Epidermal melanocyte (primary cell): ENCODE data around the gene TLK1.
A peak's percentile ranks its signal among the peaks of the same experiment; 100 is the strongest.
"Not testable (repeated sequence)": the region's sequence is repeated elsewhere in the genome, so short reads cannot be mapped to it uniquely, and the experiment has no call there.

Experiments used
- DNase-seq: peaks from one replicate; pipeline ENCODE4 v3.0.0; 2011; ENCODE audit warnings: low spot score; ENCODE audit not compliant: insufficient read length

The TLK1 gene

DNA sequence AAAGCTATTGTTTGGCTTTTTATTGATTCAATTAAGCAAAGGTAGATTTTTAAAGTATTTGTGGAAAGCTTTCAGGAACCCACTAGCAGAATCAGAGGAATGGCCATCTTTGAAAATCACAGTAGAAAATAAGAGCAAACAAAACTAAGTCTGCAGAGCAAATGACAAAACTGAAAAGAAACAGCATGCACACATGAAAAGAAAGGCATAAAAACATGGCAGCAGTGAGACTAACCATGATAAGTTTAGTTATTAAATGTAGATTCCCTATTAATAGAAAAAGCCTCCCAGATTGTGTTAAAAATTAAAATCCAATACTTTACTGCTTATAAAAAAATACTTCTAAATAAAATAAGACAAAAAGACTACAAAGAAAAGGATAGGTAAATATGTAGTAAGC, 9.1 kb upstream of the TLK1 start:
- no peak for DNase-seq

DNA sequence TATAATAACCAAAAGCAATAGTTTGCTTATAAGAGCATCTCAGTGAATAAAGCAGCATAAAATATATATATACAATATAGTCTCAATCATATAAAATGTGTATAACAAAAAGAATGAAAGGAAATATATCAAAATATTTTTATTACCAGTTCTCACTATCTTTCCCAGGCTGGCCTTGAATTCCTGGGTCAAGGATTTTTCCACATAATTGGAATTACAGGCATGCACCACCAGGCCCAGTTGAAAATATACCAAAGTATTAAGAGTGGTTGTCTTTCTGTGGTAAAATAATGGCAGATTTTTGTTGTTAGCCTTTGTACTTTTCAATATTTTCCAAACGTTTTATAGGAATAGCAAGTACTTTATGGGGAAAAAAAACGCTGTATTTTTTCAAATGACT, 8.6 kb upstream of the TLK1 start:
- DNase-seq, result no peak

DNA sequence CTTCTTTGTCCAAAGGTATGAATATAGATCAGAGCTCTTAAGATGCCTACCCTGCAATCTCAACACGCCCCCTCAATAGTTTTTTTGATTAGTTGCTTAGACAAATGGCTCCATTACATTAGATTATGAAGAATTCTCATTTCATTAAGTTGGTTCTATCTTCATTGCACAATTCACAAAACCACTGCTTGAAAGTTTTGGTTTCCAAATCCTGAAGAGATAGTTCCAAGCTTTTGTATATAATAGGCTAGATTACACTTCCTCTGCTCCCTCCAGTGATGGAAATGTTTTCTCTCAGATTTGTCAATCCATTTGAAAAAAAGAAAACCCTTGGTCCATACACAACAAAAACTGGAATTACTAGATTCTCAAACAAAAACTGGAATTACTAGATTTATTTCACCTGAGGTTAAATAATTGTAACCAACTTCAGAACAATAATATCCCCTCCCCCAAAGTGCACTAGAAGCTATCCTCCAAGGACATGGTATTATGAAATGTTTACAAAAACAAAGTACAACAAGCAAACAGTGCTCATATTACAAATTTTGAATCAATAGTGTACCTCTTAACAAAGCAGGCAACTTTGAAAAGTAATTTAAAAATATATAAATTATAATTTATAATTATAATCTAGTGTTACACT, 6.8 kb upstream of the TLK1 start:
- DNase-seq, result no peak

DNA sequence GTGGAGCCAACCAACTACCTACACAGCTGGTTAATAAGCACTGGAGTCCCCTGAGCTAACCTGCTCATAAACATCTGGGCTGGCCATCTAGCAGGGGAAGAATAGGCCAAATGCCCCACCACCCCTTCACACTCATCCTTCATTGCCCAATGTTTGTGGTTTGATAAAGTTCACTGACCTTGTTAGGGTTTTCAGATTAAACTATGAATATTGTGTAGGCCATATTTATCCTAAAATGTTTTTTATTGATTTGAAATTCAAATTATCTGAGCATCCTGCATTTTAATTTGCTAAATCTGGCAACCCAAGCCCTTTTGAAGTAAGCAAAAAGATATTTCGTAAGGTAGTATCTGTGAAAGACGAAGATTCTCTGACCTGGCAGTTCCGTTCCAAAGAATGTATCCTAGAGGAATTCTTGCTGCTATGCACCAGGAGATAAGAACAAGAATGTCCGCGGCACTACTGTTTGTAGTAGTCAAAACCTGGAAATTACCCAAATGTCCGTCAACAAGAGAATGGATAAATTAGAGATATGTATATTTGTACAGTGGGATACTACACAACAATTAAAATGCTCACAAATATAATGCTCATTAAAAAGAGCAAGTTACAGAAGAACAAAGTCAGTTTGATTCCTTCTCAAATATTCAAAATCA, 5.8 kb upstream of the TLK1 start:
- DNase-seq, result no peak

DNA sequence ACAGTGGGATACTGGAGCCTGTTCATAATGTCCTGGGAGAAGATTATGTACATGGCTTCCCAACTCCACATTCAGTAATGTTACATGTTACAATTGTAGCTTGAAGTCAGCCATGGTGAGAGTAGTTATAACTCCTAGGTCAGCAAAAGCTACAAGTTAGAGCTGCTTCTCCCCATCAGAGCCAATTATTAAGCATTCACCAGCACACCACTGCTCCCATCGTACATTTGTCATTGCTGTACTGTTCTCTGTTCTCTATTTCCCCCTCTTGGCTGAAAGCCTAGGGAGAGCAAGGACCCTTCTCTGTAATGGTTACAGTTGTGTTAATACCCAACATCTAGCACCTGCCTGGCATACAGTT, 5.3 kb upstream of the TLK1 start:
- DNase-seq, result no peak

DNA sequence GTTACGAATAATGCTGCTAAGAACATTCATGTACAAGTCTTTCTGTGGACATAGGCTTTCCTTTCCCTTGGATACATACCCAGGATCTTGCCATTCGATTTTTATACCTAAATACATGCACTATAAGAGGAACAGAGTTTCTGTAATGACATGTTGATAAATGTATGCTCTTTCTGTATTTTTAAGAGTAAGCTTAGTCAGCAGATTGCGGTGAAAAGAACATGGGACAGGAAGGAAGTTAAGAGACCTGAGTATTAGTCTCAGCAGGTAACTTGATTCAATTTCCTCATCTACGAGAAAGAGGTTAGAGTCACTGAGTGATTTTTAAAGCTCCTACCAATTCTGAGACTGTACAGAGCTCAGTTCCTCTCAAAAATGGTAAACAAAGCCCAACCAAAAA, 2.6 kb upstream of the TLK1 start:
- DNase-seq, result no peak

DNA sequence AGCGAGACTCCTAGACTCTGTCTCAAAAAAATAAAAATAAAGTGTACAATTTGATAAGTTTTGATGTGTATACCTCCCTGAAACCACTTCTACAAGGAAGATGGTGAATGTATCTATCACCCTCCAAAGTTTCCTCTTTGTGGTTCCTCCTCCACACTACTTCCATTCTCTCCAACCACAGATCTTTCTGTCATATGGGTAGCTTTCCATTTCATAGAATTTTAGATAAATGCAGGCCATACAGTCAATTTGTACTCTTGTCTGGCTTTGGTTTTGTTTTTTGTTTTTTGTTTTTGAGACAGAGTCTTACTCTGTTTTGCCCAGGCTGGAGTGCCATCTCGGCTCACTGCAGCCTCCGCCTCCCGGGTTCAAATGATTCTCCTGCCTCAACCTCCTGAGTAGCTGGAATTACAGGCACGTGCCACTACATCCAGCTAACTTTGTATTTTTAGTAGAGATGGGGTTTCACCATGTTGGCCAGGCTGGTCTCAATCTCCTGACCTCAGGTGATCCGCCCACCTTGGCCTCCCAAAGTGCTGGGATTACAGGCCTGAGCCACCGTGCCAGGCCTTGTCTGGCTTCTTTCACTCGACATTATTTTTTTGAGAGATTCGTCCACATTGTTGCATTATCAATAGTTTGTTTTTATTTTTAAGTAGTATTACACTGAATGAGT, 2.0 kb upstream of the TLK1 start:
- DNase-seq, result not testable (repeated sequence)

DNA sequence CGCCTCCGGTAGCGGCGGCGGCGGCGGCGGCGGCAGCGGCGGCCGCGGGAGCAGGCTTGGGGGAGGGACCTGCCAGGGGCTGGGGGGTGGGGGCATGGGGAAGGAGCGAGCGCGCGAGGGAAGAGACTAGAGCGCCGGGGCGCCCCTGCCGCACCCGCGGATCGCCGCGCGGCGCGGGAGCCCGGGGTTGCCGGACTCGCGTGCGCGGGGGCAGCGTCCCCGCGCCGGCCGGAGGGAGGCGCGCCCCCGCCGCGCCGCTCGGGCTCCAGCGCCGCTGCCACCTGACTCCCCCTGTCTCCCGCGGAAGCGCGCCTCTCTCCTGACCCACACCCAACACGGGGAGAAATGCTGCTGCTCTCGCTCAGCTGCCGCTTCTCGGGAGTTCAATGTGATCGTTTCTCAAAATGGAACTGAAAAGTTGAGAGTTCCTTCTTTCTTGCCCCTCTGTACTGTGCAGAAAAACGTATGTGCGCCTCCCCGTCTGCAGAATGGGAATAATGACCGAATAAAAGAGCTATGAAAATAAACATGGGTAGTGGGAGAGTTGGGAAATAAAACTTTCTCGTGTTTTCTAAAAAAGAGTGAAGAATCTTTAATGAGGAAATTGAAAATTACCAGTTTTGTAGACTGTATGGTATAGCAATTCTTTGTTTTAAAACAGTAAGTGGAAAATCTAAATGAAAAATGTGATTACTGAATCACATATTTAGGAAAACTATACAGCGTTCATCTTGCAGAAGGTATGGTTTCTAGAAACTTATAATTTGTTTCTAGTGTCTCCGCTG, 455 bp upstream of the TLK1 start:
- peak; percentile 70 for DNase-seq

DNA sequence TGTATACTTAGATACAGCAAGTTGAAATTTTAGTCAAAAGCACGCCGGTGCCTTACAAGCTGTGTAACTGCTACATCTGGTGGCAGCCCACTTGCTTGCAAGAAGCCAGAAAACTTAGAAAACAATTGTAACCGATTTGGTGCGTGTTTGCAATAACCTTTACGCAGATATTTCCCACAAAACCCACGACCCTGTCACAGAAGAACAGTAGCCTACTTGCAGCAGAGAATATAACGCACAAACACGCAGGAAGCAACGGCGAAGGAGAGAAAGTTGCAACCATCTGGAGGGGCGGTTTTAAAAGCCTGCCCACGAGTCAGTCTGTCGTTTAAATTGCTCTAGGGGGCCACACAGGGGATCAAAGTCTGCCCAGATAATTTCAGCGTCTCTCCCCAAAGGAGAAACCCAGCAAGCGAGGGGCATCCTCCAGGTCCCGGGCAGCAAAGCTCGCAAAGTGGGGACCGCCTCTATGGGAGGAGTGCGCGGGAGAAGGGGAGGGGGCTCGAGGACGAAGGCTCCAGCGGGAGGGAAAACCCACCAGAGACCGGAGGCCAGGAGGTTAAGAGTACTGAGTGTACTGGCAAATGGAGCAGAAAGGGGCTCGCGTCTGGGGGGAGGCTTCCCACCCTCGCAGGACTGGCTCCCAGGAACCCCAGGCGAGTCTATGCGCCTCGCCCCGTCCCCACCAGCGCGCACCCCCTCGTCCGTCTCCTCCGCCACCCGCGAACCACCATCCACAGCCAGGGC, 1.1 kb downstream of the TLK1 start:
- DNase-seq, result peak; percentile 24

DNA sequence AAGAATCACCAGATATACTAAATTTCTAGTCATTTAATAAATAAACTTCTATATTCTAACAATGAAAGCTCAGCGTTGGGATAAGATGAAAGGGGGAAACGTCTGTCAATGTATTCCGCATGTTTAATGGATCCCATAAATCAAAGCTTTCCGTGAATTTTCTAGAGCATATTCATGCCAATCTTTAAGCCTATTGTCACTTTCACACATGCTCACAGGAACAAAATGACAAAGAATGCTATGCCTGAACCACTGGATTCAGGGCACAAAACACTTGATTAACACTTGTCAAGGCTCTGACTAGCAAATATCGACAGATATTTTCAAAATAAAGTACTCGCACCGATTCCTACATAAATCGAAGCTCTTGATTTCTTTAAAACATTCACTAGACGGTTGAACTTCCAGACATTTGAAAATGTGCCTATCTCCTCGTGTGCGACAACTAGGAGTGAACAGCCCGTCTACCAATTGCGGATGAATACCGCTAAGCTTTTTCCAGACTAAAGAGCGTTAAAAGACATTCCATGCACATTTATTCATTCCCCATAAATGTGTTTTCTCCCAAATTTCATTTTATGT, 1.8 kb downstream of the TLK1 start:
- DNase-seq, result no peak

DNA sequence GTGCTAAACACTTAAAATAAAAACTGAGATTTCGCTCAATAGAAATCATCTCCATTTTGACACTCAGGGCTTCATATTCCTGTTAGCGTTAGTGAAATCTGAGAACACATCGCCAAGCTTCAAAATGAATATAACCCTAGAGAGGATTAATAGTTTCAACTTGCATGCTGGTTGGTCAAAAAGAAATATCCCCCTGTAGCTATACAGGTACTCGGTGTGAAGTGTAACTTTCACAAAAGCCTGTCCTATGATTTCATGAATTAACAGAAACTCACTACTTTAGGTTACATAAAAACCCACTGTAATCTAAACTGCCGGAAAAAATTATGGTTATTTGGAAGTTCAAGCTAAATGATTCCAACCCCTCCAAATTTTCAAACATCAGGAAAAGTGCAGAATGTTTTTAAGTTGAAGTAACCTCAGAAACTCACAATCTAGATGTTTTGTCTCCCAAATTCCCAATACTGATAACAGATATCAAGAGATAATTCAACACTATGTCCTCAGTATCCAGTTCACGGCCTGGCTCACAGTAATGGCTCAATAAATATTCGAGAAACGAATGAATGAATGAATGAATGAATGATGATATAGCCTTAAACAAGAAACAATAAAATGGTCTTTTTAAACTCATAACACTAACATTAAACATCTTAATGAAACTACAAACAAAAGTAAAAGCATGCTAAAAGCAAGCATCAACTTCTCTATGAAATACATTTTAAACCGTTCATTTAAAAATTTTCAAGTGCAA, 2.5 kb downstream of the TLK1 start:
- no peak for DNase-seq

DNA sequence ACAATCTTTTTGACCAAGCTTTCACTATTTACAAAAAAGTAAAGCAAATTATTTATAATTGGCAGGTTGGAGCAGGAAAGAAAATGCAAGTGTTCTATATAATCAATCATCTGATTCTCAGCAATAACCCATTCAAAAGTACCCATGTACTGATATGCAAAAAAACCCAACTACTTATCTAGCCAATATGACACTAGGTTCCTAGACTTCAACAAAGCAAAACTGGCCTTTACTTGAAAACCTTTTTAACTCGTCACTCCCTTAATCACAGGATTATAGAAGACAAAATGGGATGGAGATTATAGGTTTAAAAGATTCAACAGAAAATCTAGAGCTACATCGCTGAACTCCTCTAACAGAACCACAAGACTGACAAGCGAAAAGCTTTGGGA, 3.6 kb downstream of the TLK1 start:
- DNase-seq, result no peak

DNA sequence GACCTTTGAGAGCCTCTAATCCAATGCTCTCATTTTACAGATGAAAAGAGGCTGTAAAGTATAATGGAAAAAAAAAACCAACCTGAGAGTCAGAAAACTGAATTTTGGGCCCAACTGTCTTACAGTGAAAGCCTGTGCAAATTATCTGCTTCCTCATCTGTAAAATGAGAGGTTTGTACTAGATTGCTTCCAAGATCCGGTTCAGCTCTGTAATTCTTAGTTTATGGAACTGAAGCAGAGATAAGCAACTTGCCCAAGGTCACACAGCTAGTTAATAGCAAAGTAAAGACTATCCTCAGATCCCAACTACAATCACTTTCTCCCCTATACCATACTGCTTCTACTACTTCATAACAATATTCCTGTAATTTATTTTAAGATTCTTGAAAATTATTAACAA, 6.3 kb downstream of the TLK1 start:
- DNase-seq, result no peak

DNA sequence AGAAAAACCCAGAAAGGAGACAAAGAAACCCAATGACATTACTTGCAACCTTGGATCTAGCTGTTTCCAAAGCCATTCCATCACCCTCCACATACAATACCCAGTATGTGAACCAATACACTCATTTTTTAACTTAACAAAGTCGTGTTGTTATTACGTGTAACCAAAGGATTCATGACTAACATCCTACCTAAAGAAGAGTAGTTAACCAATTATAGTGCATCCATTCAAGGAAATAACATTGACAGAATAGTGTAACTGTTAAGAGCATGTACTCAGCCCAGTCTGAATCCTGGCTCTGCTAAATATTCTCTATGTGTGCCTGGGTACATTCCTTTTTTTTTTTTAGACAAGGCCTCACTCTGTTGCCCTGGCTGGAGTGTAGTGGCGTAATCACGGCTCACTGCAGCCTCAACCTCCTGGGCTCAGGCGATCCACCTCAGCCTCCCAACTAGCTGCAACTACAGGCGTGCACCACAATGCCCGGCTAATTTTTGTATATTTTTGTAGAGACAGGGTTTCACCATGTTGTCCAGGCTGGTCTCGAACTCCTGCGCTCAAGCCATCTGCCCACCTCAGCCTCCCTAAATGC, 9.9 kb downstream of the TLK1 start:
- DNase-seq, result no peak

DNA sequence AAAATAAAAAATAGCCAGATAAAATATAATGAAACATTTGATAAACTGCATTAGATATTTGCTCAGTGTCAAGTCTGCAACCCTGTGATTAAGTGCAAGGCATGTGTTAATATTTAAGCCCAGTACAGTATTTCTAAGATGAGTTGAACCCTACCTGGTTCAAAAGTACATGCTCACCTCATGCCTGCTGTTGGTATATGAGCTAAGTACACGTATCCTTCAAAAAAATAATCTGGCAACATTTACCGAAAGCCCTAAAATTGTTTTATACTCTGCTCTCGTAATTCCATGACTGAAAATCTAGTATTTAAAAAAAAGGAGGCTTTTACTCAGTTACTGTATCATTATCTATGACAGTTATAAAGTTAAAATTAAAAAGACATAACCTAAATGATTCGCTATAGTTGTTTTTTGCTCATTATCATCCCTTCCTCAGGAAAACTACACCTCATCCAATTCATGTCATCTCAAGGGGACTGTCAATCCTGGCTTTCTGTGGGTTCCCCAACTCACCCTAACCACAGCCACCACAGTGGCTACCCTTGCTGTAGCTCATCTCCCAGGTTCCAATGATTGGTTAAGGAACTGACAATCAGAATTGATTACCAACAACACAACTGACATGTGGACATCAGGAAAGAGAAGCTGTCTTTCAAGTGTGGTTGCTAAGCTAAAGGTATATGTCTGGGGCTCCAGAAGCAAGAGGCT, 10.6 kb downstream of the TLK1 start:
- DNase-seq, result no peak

DNA sequence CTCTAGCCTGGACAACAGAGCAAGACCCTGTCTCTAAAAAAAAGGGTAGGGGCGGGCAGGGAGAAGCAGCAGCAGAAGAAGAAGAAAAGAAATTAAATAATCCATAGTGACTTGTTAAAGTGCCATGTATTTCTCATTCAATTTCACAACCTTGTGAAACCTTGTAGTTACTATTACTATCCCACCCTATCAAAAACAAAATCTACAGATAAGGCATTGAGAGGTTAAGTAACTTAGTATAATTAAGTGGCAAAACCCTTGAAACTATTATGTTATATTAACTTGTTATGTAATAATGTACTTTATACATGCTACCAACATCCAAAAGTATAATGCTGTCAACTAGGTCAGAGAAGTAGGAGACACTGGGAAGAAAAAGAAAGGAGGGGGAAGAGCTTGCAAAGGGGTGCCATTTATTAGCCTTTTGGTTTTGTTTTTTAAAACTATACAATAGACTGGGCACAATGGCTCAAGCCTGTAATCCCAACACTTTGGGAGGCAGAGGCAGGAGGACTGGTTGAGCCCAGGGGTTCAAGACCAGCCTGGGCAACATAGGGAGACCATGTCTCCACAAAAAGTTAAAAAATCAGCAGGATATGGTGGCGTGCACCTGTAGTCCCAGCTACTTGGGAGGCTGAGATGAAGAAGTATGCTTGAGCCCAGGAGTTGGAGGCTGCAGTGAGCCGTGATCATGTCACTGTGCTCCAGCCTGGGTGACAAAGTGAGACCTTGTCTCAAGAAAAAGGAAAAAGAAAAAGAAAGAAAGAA, 11.3 kb downstream of the TLK1 start:
- no peak for DNase-seq

DNA sequence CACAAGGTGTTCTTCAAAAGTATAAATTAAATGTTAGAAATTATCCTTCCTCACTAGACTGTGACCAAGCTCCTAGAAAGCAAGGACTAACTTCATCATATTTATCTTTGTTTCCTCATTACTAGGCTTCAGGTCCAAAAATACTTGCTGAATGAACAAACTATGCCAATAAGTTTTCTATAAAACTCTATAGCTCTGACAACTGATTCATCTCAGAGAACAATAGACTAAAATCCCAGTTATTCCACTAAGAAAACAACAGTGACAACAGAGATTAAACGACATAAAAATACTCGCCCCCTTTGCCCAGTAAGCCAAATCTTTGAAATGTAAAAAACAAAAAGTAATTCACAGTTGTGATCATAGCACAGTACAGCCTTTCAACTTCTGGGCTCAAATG, 13.6 kb downstream of the TLK1 start:
- DNase-seq, result no peak

DNA sequence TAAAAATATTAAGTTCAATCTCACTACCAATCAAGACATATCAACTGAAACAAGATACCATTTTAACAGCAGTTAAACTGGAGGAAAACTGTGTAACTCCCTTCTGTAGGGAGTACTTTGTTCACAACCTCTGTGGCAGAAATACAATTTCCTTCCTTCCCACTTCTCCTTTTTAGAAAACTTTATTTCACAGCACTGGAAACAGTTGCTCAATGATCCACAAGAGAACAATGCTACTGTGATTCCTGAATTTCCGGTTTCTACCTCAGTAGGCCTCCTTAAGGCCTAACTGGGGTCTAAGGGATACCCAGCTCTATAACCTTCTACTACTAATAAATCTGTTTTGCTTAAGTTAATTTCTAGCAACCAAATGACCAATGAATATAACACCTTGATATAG, 14.1 kb downstream of the TLK1 start:
- DNase-seq, result no peak

DNA sequence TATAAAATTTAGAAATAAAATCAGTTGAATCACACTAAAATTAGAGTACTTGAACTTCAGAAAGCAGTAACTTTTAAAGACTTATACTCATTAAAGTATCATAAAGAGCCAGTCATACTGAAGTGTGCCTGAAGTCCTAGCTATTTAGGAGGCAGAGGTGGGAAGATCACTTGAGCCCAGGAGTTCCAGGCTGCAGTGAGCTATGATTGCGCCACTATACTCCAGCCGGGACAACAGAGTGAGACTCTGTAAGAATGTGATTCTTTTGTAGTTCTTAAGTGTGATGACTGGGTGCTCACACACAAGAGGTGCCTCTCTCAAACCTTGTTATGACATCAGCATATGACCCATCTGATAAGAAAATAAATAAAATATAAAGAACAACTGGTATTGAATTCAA, 14.6 kb downstream of the TLK1 start:
- DNase-seq, result no peak
